Hepatocyte (in vitro differentiated cells): Measurements from ENCODE around the gene GPER1. TPM values are rescaled to one million over a fixed set of nuclear protein-coding genes. Genes with fewer than 3 reads are reported as not detected.

Source experiments
- DNase-seq: peaks from one replicate; pipeline ENCODE4 v3.0.0-alpha.2; 2016; ENCODE audit warnings: low spot score
- H2AFZ ChIP-seq: fragments of 200-600 bp; sonication (generic); 2 replicates; pipeline ENCODE4 v1.6.0; 2016; ENCODE audit warnings: antibody characterized with exemption, mild to moderate bottlenecking
- H3K27ac ChIP-seq: fragments of 200-600 bp; sonication (generic); 2 replicates; pipeline ENCODE4 v1.5.1; 2016; ENCODE audit warnings: mild to moderate bottlenecking
- H3K27me3 ChIP-seq: fragments of 200-600 bp; sonication (generic); 2 replicates; pipeline ENCODE4 v1.6.1; 2016
- H3K36me3 ChIP-seq: fragments of 200-600 bp; sonication (generic); replicated peaks from 2 replicates; pipeline ENCODE4 v1.5.1; 2016; ENCODE audit warnings: low read depth; ENCODE audit not compliant: insufficient read depth
- H3K4me1 ChIP-seq: fragments of 200-600 bp; sonication (generic); 2 replicates; pipeline ENCODE4 v1.5.1; 2016; ENCODE audit warnings: mild to moderate bottlenecking, moderate library complexity; ENCODE audit not compliant: insufficient read depth
- H3K4me2 ChIP-seq: fragments of 200-600 bp; sonication (generic); 2 replicates; pipeline ENCODE4 v1.6.0; 2016
- H3K4me3 ChIP-seq: fragments of 200-600 bp; sonication (generic); 2 replicates; pipeline ENCODE4 v1.5.1; 2016; ENCODE audit warnings: mild to moderate bottlenecking
- H3K79me2 ChIP-seq: fragments of 200-600 bp; sonication (generic); 2 replicates; pipeline ENCODE4 v1.6.0; 2017; ENCODE audit warnings: mild to moderate bottlenecking
- H3K9me2 ChIP-seq: fragments of 200-600 bp; sonication (generic); replicated peaks from 2 replicates; pipeline ENCODE4 v1.6.0; 2017; ENCODE audit warnings: mild to moderate bottlenecking; ENCODE audit not compliant: insufficient read depth
- H3K9me3 ChIP-seq: fragments of 200-600 bp; sonication (generic); 2 replicates; pipeline ENCODE4 v1.5.1; 2016; ENCODE audit warnings: low read depth, mild to moderate bottlenecking
- H4K20me1 ChIP-seq: fragments of 200-600 bp; sonication (generic); 2 replicates; pipeline ENCODE4 v1.6.0; 2016; ENCODE audit warnings: mild to moderate bottlenecking; ENCODE audit not compliant: insufficient read depth, poor library complexity, severe bottlenecking
- EZH2 ChIP-seq: fragments of 200-600 bp; sonication (generic); IDR thresholded peaks from 2 replicates; pipeline ENCODE4 v1.6.1; 2016; ENCODE audit warnings: antibody characterized with exemption, mild to moderate bottlenecking, borderline replicate concordance
- EZH2phosphoT487 ChIP-seq: fragments of 200-600 bp; sonication (generic); IDR thresholded peaks from one replicate; pipeline ENCODE4 v1.6.1; 2018; ENCODE audit warnings: antibody characterized with exemption, mild to moderate bottlenecking, low read depth, moderate library complexity; ENCODE audit not compliant: unreplicated experiment, severe bottlenecking
- WGBS: methylation state at CpG from one replicate; pipeline ENCODE4 v1.1.6; 2016; ENCODE audit warnings: low lambda C conversion rate; ENCODE audit errors: missing lambda C conversion rate; 5-methylcytosine and 5-hydroxymethylcytosine counted together
- polyA plus RNA-seq: library from polyadenylated mRNA; unstranded; fragments of >200 nt; fragmentation: Nextera tagmentation; extraction: Ambion mirVana; gene quantifications from 2 replicates; pipeline ENCODE4 v1.2.1, GENCODE V29; 2016
- total RNA-seq: library from RNA; depleted of rRNA; stranded (reverse); fragments of >200 nt; gene quantifications from 2 replicates; pipeline ENCODE4 v1.2.3, GENCODE V29; 2014
- TF ChIP-seq, protein P1 (sequence below): fragments of 200-600 bp; sonication (generic); IDR thresholded peaks from 2 replicates; pipeline ENCODE4 v1.5.1; 2016; ENCODE audit warnings: antibody characterized with exemption, mild to moderate bottlenecking; ENCODE audit not compliant: poor library complexity

GPER1 gene
- total and polyA plus RNA-seq, 2 experiments from 2014 or later = 4.5 to 11.1 TPM

DNA sequence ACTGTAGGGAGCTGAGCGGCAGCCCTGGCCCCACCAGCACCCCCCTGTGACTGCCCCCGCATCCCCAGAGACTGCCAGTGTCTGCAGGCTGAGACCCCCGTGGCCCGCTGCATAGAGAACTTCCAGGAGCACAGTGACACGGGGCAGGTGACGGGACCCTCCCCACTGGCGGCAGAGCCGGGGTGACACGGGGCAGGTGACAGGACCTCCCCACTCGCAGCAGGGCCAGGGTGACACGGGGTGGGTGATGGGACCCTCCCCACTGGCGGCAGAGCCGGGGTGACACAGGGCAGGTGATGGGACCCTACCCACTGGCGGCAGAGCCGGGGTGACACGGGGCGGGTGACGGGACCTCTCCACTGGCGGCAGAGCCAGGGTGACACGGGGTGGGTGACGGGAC lies 2.3 kb downstream of the GPER1 start:
- Histone ChIP-seq H3K27ac (no peak overlapping the region), H3K4me1 (peaks cover 35% of the 10 kb centered on the region), H4K20me1 (no peaks in the 10 kb centered on the region)

DNA sequence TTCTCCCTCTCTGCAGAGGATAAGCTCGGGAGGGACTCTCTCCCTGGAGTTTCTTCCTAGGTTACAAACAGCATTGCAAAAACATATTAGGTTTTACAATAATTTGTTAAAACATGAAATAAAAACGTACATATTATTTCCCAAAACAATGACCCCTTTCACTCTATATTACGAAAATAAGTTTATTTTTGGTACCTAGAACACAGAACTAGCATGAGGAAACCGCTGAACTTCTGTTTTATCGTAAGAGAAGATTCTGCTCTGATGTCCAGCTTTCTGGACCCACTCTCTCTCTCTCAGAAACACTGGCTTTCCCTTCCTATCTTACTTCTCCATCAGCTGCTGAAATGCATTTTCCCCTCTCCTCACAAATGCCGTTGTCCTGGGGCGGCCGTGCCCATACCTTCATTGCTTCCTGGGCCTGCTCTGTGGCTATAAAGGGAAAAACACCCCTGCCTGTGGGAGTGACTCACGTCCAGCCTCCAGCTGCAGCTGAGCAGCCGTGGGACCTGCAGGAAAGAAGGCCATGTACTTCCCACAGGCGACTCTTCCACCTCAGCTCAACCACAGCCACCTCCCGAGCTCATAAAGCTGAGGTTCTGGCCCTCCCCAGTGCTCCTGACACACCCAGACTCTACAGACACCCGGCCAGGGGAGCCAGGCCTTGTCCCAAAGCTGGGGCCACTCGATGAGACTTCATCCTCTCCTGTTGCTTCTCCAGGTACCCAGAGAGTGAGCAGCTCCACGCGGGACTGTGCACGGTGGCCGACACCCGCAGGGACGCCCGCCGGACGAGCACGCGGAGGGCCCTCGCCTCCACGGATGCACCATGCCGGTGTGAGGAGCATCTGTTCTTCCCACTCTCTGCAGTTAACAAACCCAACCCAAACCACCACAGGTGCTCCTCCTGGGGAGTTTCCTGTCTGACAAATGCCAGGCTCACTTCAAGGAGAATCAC lies 3.1 kb downstream of the GPER1 start:
- Histone ChIP-seq H3K36me3 (no peaks in the 10 kb centered on the region), H3K27me3 (no peaks in the 10 kb centered on the region), H4K20me1 (no peaks in the 10 kb centered on the region), H3K4me3 (no peak overlapping the region), H3K4me2 (no peak overlapping the region), H3K9me2 (no peaks in the 10 kb centered on the region), H2AFZ (no peak overlapping the region), H3K9me3 (no peaks in the 10 kb centered on the region), H3K4me1 (peaks cover 36% of the 10 kb centered on the region), H3K79me2 (peaks cover 6% of the 10 kb centered on the region), H3K27ac (no peak overlapping the region)
- TF ChIP-seq EZH2 = no peak
- TF ChIP-seq, protein P1, sequence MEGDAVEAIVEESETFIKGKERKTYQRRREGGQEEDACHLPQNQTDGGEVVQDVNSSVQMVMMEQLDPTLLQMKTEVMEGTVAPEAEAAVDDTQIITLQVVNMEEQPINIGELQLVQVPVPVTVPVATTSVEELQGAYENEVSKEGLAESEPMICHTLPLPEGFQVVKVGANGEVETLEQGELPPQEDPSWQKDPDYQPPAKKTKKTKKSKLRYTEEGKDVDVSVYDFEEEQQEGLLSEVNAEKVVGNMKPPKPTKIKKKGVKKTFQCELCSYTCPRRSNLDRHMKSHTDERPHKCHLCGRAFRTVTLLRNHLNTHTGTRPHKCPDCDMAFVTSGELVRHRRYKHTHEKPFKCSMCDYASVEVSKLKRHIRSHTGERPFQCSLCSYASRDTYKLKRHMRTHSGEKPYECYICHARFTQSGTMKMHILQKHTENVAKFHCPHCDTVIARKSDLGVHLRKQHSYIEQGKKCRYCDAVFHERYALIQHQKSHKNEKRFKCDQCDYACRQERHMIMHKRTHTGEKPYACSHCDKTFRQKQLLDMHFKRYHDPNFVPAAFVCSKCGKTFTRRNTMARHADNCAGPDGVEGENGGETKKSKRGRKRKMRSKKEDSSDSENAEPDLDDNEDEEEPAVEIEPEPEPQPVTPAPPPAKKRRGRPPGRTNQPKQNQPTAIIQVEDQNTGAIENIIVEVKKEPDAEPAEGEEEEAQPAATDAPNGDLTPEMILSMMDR = no peak
- no peak for TF ChIP-seq EZH2phosphoT487
- DNase-seq = no peak
- 88% methylated on average over 28 of the region's 28 CpGs for WGBS

More for the DNA sequence above, 2.3 kb downstream of the GPER1 start:
- no peak overlapping the region for H2AFZ ChIP-seq
- H3K79me2 ChIP-seq = peaks cover 2% of the 10 kb centered on the region
- no peaks in the 10 kb centered on the region for H3K9me2 ChIP-seq
- no peaks in the 10 kb centered on the region for H3K9me3 ChIP-seq
- 98% methylated on average over 21 of the region's 21 CpGs for WGBS
- H3K27me3 ChIP-seq = no peaks in the 10 kb centered on the region
- H3K4me3 ChIP-seq = no peak overlapping the region
- no peaks in the 10 kb centered on the region for H3K36me3 ChIP-seq
- DNase-seq = no peak
- TF ChIP-seq EZH2phosphoT487 = no peak
- H3K4me2 ChIP-seq = no peak overlapping the region

- H3K79me2 ChIP-seq = peaks cover 5% of the 10 kb centered on the region
- H3K4me1 ChIP-seq = peaks cover 38% of the 10 kb centered on the region
- no peaks in the 10 kb centered on the region for H3K9me2 ChIP-seq
- no peak overlapping the region for H3K4me2 ChIP-seq
- WGBS = 97% methylated on average over 18 of the region's 18 CpGs
- no peak overlapping the region for H3K27ac ChIP-seq
- no peaks in the 10 kb centered on the region for H4K20me1 ChIP-seq
- no peak overlapping the region for H3K4me3 ChIP-seq
- DNase-seq = no peak
- H3K9me3 ChIP-seq = no peaks in the 10 kb centered on the region
- no peaks in the 10 kb centered on the region for H3K36me3 ChIP-seq
- no peaks in the 10 kb centered on the region for H3K27me3 ChIP-seq
- no peak overlapping the region for H2AFZ ChIP-seq
- TF ChIP-seq, protein P1 = no peak
- TF ChIP-seq EZH2phosphoT487 = no peak
- TF ChIP-seq EZH2 = no peak
These were observed 3.7 kb downstream of the GPER1 start for GRCh38 chr7:1091644-1092027.

DNA sequence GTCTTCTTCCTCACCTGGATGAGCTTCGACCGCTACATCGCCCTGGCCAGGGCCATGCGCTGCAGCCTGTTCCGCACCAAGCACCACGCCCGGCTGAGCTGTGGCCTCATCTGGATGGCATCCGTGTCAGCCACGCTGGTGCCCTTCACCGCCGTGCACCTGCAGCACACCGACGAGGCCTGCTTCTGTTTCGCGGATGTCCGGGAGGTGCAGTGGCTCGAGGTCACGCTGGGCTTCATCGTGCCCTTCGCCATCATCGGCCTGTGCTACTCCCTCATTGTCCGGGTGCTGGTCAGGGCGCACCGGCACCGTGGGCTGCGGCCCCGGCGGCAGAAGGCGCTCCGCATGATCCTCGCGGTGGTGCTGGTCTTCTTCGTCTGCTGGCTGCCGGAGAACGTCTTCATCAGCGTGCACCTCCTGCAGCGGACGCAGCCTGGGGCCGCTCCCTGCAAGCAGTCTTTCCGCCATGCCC lies 4.3 kb downstream of the GPER1 start:
- 96% methylated on average over 38 of the region's 40 CpGs for WGBS
- no peaks in the 10 kb centered on the region for H4K20me1 ChIP-seq
- no peaks in the 10 kb centered on the region for H3K36me3 ChIP-seq
- no peak for DNase-seq
- H3K9me3 ChIP-seq = no peaks in the 10 kb centered on the region
- TF ChIP-seq EZH2 (no peak), EZH2phosphoT487 (no peak)
- TF ChIP-seq, protein P1 = no peak
- peaks cover 39% of the 10 kb centered on the region for H3K4me1 ChIP-seq
- no peaks in the 10 kb centered on the region for H3K27me3 ChIP-seq
- peaks cover 5% of the 10 kb centered on the region for H3K79me2 ChIP-seq
- H3K27ac ChIP-seq = peak overlapping the region; percentile 74
- H3K4me3 ChIP-seq = no peak overlapping the region
- no peak overlapping the region for H3K4me2 ChIP-seq
- H2AFZ ChIP-seq = no peak overlapping the region
- no peaks in the 10 kb centered on the region for H3K9me2 ChIP-seq
